HCT116 (cell line): ENCODE results near the gene VDAC1. TPM values are rescaled to one million over a fixed set of nuclear protein-coding genes. Genes with fewer than 3 reads are reported as not detected.

Experiments
- ATAC-seq: fragments of 200-7000 bp; cut with Tn5 transposase; 2 replicates; pipeline ENCODE4 v1.9.1; 2020; ENCODE audit warnings: mild to moderate bottlenecking, moderate library complexity
- BruUV-seq: library from RNA; stranded (reverse); fragments of 400-500 nt; replicated peaks from 2 replicates; lab custom pipeline; 2021; lab: Mats Ljungman, UMichigan
- CTCF ChIA-PET: fragments of 300-600 bp; sonication (Branson Sonifier 250); formaldehyde crosslinking; loops from one replicate; lab custom pipeline; 2021; ENCODE audit warnings: antibody characterized with exemption; lab: Charles Lee
- POLR2A ChIA-PET: fragments of 300-600, 350-600 bp; sonication (Branson Sonifier 250); formaldehyde crosslinking; loops from one replicate; lab custom pipeline; 2021; ENCODE audit warnings: antibody characterized with exemption; lab: Charles Lee
- RAD21 ChIA-PET, 2 experiments: fragments of 300-600 bp; sonication (Branson Sonifier 250); formaldehyde crosslinking; loops; one replicate each; lab custom pipeline; 2023; ENCODE audit warnings: low total read pairs in 2 of 2; ENCODE audit not compliant: uncharacterized antibody in 2 of 2, unreplicated experiment in 2 of 2, low non-redundant PET in 1 of 2; lab: Charles Lee
- DNase-seq: peaks from one replicate; pipeline ENCODE4 v3.0.0-alpha.2; 2010; ENCODE audit warnings: low read depth, low spot score
- H2AFZ ChIP-seq: fragments of 200-600 bp; shearing (Covaris generic), sonication (generic); 2 replicates; pipeline ENCODE4 v1.6.1; 2017; ENCODE audit warnings: low read depth, mixed run types, mixed read lengths, antibody characterized with exemption, low read length; ENCODE audit not compliant: poor library complexity, severe bottlenecking
- H3K27ac ChIP-seq: 2 replicates; pipeline ENCODE4 v1.5.1; 2012; ENCODE audit warnings: low read depth, low read length
- H3K27me3 ChIP-seq: fragments of 200-600 bp; sonication (generic); 2 replicates; pipeline ENCODE4 v1.6.1; 2016; ENCODE audit warnings: mixed run types, low read length, mixed read lengths; ENCODE audit not compliant: insufficient read depth
- H3K36me3 ChIP-seq, 2 experiments: fragments of 200-500 bp in 1 of 2; fragments of 200-600 bp in 1 of 2; sonication (Bioruptor generic) in 1 of 2; sonication (generic) in 1 of 2; 2 replicates each; pipeline versions ENCODE4 v1.5.1 to v1.6.1; 2014 to 2016; ENCODE audit warnings: low read length in 2 of 2, inconsistent platforms in 1 of 2, mixed read lengths in 1 of 2, mixed run types in 1 of 2; ENCODE audit not compliant: insufficient read depth in 2 of 2, control insufficient read depth in 1 of 2
- H3K4me1 ChIP-seq, 2 experiments: fragments of 200-600 bp in 1 of 2; sonication (generic) in 1 of 2; 2 replicates each; pipeline versions ENCODE4 v1.5.1 to v1.6.1; 2012 to 2017; ENCODE audit warnings: low read length in 2 of 2, inconsistent platforms in 1 of 2, mild to moderate bottlenecking in 1 of 2, mixed read lengths in 1 of 2, mixed run types in 1 of 2, moderate library complexity in 1 of 2; ENCODE audit not compliant: insufficient read depth in 2 of 2, control insufficient read depth in 1 of 2
- H3K4me2 ChIP-seq: fragments of 200-600 bp; sonication (generic); 2 replicates; pipeline ENCODE4 v1.6.1; 2017; ENCODE audit warnings: mixed run types, low read length, mixed read lengths
- H3K4me3 ChIP-seq, 2 experiments: fragments of 200-600 bp in 1 of 2; sonication (generic) in 1 of 2; replicated peaks in 1 of 2; 2 replicates each; pipeline ENCODE4 v1.5.1; 2011 to 2016; ENCODE audit warnings: low read length in 2 of 2, control low read depth in 1 of 2, low read depth in 1 of 2, mild to moderate bottlenecking in 1 of 2, mixed read lengths in 1 of 2, mixed run types in 1 of 2
- H3K79me2 ChIP-seq: fragments of 200-600 bp; sonication (generic); 2 replicates; pipeline ENCODE4 v1.6.1; 2017; ENCODE audit warnings: mild to moderate bottlenecking, mixed run types, low read length, moderate library complexity, mixed read lengths; ENCODE audit not compliant: insufficient read depth
- H3K9ac ChIP-seq: fragments of 200-600 bp; sonication (generic); 2 replicates; pipeline ENCODE4 v1.6.1; 2016; ENCODE audit warnings: low read length, mixed read lengths
- H3K9me2 ChIP-seq: fragments of 200-600 bp; sonication (generic), shearing (Covaris generic); 2 replicates; pipeline ENCODE4 v1.6.1; 2017; ENCODE audit warnings: mixed run types, mild to moderate bottlenecking, moderate library complexity; ENCODE audit not compliant: insufficient read depth
- H3K9me3 ChIP-seq, 2 experiments: fragments of 200-500 bp in 1 of 2; fragments of 200-600 bp in 1 of 2; sonication (Bioruptor generic) in 1 of 2; sonication (generic) in 1 of 2; 2 replicates each; pipeline ENCODE4 v1.6.1; 2014 to 2017; ENCODE audit warnings: low read length in 2 of 2, mixed read lengths in 2 of 2, inconsistent platforms in 1 of 2, low read depth in 1 of 2, mild to moderate bottlenecking in 1 of 2, mixed run types in 1 of 2, moderate library complexity in 1 of 2; ENCODE audit not compliant: control insufficient read depth in 1 of 2, insufficient read depth in 1 of 2
- H4K20me1 ChIP-seq: fragments of 200-600 bp; sonication (generic), shearing (Covaris generic); 2 replicates; pipeline ENCODE4 v1.6.1; 2017; ENCODE audit warnings: mixed run types, mild to moderate bottlenecking, moderate library complexity; ENCODE audit not compliant: insufficient read depth
- CBX3 ChIP-seq: IDR thresholded peaks from 2 replicates; pipeline ENCODE4 v1.6.1; 2012; ENCODE audit warnings: low read depth
- EGR1 ChIP-seq: IDR thresholded peaks from 2 replicates; pipeline ENCODE4 v1.6.1; 2012; ENCODE audit warnings: low read depth
- JUND ChIP-seq: IDR thresholded peaks from 2 replicates; pipeline ENCODE4 v1.6.1; 2012
- YY1 ChIP-seq: IDR thresholded peaks from 2 replicates; pipeline ENCODE4 v1.6.1; 2011; ENCODE audit warnings: low read length, low read depth, moderate library complexity, mild to moderate bottlenecking; ENCODE audit not compliant: insufficient replicate concordance; ENCODE audit errors: extremely low read depth
- intact Hi-C: fragments of 100-400 bp; cut with micrococcal nuclease; formaldehyde crosslinking; loops from 2 replicates; pipeline ENCODE4 v1.10.0; 2022
- total RNA-seq: library from RNA; stranded (reverse); gene quantifications from one replicate; pipeline ENCODE4 v1.2.1, GENCODE V29; 2021; ENCODE audit not compliant: unreplicated experiment

Gene VDAC1
- total RNA-seq, 1 experiment from 2014 or later: 269 TPM

GRCh38 chr5:134006115-134006514 lies 1.3 kb upstream of the VDAC1 start:
- peak overlapping the region; percentile 93 for H3K9ac ChIP-seq
- POLR2A ChIA-PET: no interaction called here
- intact Hi-C loops: no loop called here

DNA sequence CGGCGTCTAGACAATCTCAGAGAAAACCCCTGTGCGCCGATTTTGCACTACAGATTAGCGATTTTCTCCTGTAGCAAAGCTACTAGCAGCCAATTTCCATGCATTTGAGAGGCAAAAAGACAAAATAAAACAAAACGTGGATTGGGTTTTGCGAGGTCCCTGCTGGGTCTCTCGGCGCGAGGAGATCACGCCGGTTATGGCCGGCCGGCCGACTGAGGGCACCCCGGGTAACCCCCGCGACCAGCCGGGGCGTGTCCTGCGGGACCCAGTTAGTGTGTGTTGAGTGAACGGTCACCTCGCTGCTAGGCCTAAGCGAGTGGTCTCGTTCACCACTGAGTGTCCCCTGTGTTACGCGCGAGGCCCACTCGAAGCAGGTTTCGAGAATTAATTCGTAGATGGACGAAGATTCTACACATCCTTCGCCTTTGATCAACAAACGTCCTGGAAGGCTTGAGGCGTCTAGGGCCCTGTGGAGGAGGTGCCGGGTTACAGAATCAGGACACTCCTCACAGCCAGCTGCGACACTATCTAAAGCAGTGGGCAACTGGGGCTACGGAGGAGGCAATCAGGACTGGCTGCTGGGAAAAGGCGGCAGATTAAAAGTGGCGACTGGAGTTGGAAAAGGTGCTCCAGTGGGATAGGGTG lies 764 bp upstream of the VDAC1 start:
- peak; percentile 29 for TF ChIP-seq YY1
- no peak for TF ChIP-seq CBX3
- no peak for TF ChIP-seq JUND
- Histone ChIP-seq H3K36me3 (peaks cover 10 to 18% of the 10 kb centered on the region in 2 experiments; a peak in 3 of 4 replicates), H4K20me1 (peaks cover 13% of the 10 kb centered on the region; the same call in 1 of the 2 replicates), H3K27ac (peak overlapping the region; percentile 99), H3K27me3 (no peaks in the 10 kb centered on the region), H3K4me3 (peak overlapping the region; percentile 82 to 87), H3K9me2 (no peaks in the 10 kb centered on the region), H3K9me3 (no peaks in the 10 kb centered on the region), H3K4me2 (peak overlapping the region; percentile 99), H2AFZ (no peak overlapping the region), H3K4me1 (peaks cover 24 to 44% of the 10 kb centered on the region in 2 experiments), H3K79me2 (peaks cover 54% of the 10 kb centered on the region), H3K9ac (peak overlapping the region; percentile 93)
- ChIA-PET CTCF (interaction anchor here (1.0 kb wide), 2 partner anchors 12 to 21 kb away, joined by 3 read pairs; no protein-coding TSS in a partner anchor), POLR2A (no interaction called here), RAD21 (no interaction called here)
- intact Hi-C loops: no loop called here
- no TSS peak for BruUV-seq
- no peak for DNase-seq
- ATAC-seq: peak; percentile 35

More at GRCh38 chr5:134006115-134006514, 1.3 kb upstream of the VDAC1 start:
- BruUV-seq: no TSS peak
- ChIA-PET RAD21 (interaction anchor here in 1 of 2 experiments (0.7 kb wide), 1 partner anchor 170 kb away, joined by 6 read pairs; no protein-coding TSS in a partner anchor), CTCF (no interaction called here)
- Histone ChIP-seq H3K27ac (peak overlapping the region; percentile 99), H3K36me3 (peaks cover 6 to 14% of the 10 kb centered on the region in 2 experiments; a peak in 3 of 4 replicates), H3K4me3 (peak overlapping the region; percentile 82 to 87), H3K4me1 (peaks cover 24 to 41% of the 10 kb centered on the region in 2 experiments), H3K9me2 (no peaks in the 10 kb centered on the region), H3K27me3 (no peaks in the 10 kb centered on the region), H3K9me3 (no peaks in the 10 kb centered on the region), H3K79me2 (peaks cover 49% of the 10 kb centered on the region), H4K20me1 (peaks cover 13% of the 10 kb centered on the region; the same call in 1 of the 2 replicates), H3K4me2 (peak overlapping the region; percentile 99), H2AFZ (no peak overlapping the region)
- TF ChIP-seq EGR1: no peak
- DNase-seq: no peak
- ATAC-seq: no peak
